Effector memory CD4-positive, alpha-beta T cell (primary cell): ENCODE measurements around the gene PRDX2.
"Not testable (repeated sequence)": the region's sequence is repeated elsewhere in the genome, so short reads cannot be mapped to it uniquely, and the experiment has no call there.

Experiments used
- DNase-seq, 3 donors: peaks; one replicate each; pipeline ENCODE4 v3.0.0-alpha.2; 2020
- H3K27ac ChIP-seq: 2 replicates; pipeline ENCODE4 v1.7.0; 2013; ENCODE audit warnings: mild to moderate bottlenecking, low read length, moderate library complexity; ENCODE audit not compliant: insufficient read depth, poor library complexity, severe bottlenecking
- H3K27me3 ChIP-seq: replicated peaks from 2 replicates; pipeline ENCODE4 v1.7.0; 2013; ENCODE audit warnings: mild to moderate bottlenecking, low read length; ENCODE audit not compliant: insufficient read depth, control insufficient read depth, poor library complexity, severe bottlenecking
- H3K36me3 ChIP-seq: 2 replicates; pipeline ENCODE4 v1.7.0; 2013; ENCODE audit warnings: mild to moderate bottlenecking, low read length, moderate library complexity; ENCODE audit not compliant: control insufficient read depth, insufficient read depth
- H3K4me1 ChIP-seq: 2 replicates; pipeline ENCODE4 v1.7.0; 2013; ENCODE audit warnings: low read length, mild to moderate bottlenecking; ENCODE audit not compliant: control insufficient read depth, insufficient read depth, poor library complexity, severe bottlenecking
- H3K4me3 ChIP-seq: 2 replicates; pipeline ENCODE4 v1.7.0; 2013; ENCODE audit warnings: low read length, low read depth, mild to moderate bottlenecking; ENCODE audit not compliant: insufficient read depth, poor library complexity, severe bottlenecking
- H3K9me3 ChIP-seq: 2 replicates; pipeline ENCODE4 v1.7.0; 2013; ENCODE audit warnings: mild to moderate bottlenecking, low read length, moderate library complexity; ENCODE audit not compliant: control insufficient read depth

The PRDX2 gene

DNA sequence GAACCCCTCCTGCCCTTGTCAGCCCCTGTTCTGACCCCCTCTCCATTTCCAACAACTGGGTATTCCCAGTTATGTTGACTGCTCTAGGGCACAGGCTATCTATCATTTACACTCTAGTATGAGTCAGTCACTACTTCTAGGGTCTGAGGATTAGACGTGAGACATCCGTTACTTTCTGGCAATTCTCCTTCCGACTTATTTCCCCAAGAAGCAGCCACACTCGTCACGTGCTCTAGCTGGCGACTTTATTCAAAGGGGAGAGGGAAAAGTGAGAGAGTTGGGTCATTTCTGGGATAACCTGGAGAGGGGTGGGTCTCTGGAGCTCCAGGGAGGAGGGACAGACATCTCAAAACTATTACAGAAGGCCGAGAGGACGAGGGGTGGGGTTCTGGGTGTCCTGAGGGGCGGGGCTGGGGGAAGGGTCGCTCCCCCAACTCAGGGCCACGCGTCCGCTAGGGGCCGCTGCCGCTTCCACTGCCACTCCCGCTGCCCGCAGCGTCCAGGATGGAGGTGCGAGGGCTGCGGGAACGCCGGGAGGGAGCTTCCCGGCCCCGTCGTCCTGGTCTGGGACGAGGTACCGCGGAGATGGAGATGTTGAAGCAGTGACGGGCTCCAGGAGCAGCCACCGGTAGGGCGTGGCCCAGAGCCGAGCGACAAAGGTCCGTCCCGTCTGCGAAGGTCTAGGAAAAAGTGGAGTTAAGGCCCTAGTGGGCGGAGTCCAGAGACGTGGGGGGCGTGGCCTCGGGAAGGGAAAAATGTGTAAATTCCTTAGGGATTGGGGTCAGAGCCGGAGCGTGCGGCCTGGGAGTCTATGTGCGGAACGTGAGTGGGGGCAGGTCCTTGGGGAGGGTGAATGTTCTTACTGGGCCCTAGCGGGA is 23.9 kb upstream of the PRDX2 start:
- no peaks in the 10 kb centered on the region for H3K36me3 ChIP-seq
- H3K9me3 ChIP-seq: no peaks in the 10 kb centered on the region
- no peaks in the 10 kb centered on the region for H3K4me1 ChIP-seq
- peaks cover 36% of the 10 kb centered on the region for H3K27me3 ChIP-seq
- no peak for DNase-seq
- no peak overlapping the region for H3K27ac ChIP-seq
- H3K4me3 ChIP-seq: no peak overlapping the region

DNA sequence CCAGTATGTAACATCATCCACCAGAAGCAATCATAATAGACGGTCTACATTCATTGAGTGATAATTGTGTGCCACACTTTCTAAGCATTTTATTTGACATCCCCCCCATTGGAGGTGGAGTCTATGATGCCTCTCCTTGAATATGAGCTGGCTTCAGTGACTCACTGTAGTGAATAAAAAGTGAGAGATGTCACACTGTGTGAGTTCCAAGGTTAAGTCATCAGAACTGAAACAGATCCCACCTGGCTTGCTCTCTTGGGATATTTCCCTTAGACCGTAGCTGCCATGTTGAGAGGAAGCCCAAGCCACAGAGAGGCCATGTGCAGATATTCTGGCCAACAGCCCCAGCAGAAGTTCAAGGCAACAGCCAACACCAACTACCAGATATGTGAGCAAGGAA is 20.2 kb upstream of the PRDX2 start:
- H3K4me3 ChIP-seq: no peak overlapping the region
- H3K27ac ChIP-seq: no peak overlapping the region
- no peaks in the 10 kb centered on the region for H3K9me3 ChIP-seq
- no peaks in the 10 kb centered on the region for H3K4me1 ChIP-seq
- DNase-seq: no peak
- H3K36me3 ChIP-seq: no peaks in the 10 kb centered on the region
- peaks cover 12% of the 10 kb centered on the region for H3K27me3 ChIP-seq

DNA sequence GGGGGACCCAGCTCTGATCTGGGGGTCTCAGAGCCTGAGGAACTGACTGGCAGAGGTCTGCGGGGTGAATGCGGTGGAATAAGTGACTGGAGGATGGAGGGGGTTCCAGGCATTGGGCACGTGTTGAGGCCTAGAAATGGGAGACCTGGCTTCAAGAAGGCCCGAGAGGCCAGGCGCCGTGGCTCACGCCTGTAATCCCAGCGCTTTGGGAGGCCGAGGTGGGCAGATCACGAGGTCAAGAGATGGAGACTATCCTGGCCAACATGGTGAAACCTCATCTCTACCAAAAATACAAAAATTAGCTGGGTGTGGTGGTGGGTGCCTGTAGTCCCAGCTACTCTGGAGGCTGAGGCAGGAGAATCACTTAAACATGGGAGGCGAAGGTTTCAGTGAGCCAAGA is 16.2 kb upstream of the PRDX2 start:
- DNase-seq, H3K27ac ChIP-seq, H3K4me3 ChIP-seq, H3K36me3 ChIP-seq, H3K27me3 ChIP-seq, H3K9me3 ChIP-seq, H3K4me1 ChIP-seq: not testable (repeated sequence)

DNA sequence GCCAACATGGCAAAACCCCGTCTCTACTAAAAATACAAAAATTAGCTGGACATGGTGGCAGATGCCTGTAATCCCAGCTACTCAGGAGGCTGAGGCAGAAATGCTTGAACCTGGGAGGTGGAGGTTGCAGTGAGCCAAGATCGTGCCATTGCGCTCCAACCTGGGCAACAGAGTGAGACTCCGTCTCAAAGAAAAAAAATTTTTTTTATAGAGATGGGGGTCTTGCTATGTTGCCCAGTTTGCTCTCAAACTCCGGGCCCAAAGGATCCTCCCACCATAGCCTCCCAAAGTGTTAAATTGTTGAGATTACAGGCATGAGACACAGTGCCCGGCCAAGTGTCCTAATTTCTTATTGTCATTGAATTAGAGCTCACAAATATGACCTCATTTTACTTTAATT is 15.6 kb upstream of the PRDX2 start:
- not testable (repeated sequence) for H3K4me3 ChIP-seq, H3K9me3 ChIP-seq, DNase-seq, H3K4me1 ChIP-seq, H3K27ac ChIP-seq, H3K27me3 ChIP-seq, H3K36me3 ChIP-seq

DNA sequence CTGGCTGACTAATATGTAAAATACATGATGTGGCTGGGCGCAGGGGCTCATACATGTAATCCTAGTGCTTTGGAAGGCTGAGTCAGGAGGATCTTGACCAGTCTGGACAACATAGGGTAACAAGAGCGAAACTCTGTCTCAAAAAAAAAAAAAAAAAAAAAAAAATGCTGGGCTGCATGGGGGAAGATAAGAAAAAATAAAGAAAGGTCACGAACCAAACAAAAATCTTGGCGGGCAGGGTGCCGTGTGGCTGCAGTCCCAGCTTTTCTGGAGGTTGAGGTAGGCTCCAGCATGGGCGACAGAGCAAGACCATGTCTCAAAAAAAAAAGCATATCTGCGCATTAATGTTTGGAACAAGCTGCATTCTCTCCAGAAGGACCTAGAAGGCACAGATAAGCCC is 13.5 kb upstream of the PRDX2 start:
- H3K27me3 ChIP-seq: no peaks in the 10 kb centered on the region
- no peak overlapping the region for H3K27ac ChIP-seq
- no peaks in the 10 kb centered on the region for H3K4me1 ChIP-seq
- no peak overlapping the region for H3K4me3 ChIP-seq
- no peak for DNase-seq
- H3K36me3 ChIP-seq: peaks cover 6% of the 10 kb centered on the region
- no peaks in the 10 kb centered on the region for H3K9me3 ChIP-seq

DNA sequence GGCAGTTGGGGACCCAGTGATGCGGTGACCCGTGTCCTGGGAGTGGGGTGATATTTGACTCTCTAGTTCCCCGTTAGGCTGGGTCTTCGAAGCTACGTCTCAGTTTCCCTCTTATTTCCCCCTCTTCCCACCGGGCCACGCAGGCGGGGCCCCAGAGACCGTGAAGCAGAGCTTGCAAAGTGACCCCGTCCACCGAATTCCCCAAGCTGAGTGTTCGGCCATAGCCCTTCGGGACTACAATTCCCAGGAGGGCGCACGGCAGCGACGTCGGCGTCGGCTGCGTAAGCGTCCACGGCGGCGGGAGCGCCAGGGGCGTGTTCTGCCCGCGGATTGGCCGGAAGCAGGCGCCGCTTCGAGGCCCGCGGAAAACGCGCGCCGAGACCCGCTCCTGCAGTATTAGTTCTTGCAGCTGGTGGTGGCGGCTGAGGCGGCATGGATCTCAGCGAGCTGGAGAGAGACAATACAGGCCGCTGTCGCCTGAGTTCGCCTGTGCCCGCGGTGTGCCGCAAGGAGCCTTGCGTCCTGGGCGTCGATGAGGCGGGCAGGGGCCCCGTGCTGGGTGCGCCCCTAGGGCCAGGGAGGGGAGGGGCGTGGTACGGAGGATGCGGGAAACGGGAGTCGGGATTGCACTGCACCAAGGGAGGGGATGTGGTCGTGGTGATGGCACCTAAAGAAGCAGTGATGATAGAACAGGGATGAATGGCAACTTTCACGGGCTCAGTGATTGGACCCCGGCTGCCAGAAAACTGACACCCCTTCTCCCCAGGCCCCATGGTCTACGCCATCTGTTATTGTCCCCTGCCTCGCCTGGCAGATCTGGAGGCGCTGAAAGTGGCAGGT is 4.9 kb upstream of the PRDX2 start, which contains the start of gene RNASEH2A:
Gene RNASEH2A (plus strand): TSS at position 343 of the 840 bp plus-strand sequence. CDS start 90 bp downstream, at position 433.
- H3K27ac ChIP-seq: peak within 1 kb of the TSS; percentile 43
- peaks cover 25% of the 10 kb centered on the region for H3K4me1 ChIP-seq
- no peaks in the 10 kb centered on the region for H3K9me3 ChIP-seq
- no peaks in the 10 kb centered on the region for H3K27me3 ChIP-seq
- peak within 1 kb of the TSS; percentile 49 for H3K4me3 ChIP-seq
- peak; percentile 68 to 76 (median 76) for DNase-seq
- H3K36me3 ChIP-seq: peaks cover 5% of the 10 kb centered on the region

DNA sequence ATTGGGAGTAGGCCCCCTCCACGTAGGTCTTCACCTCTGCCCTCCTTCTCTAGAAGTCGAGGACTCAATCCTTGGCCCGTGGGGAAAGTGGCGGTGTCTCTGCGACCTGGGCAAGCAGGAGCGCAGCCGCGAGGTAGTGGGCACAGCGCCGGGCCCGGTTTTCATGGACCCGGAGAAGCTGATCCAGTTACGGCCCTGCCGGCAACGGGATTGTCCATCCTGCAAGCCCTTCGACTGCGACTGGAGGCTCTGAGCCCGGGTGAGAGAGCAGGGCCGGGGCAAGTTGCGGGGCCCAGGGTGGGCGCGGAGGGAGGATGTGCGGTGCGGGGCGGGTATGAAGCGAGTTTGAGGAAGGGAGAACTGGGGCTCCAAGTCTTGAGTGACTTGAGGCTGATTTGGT is 2.5 kb upstream of the PRDX2 start:
- Histone ChIP-seq H3K9me3 (no peaks in the 10 kb centered on the region), H3K27ac (no peak overlapping the region), H3K4me3 (no peak overlapping the region), H3K36me3 (peaks cover 6% of the 10 kb centered on the region), H3K4me1 (peaks cover 41% of the 10 kb centered on the region), H3K27me3 (no peaks in the 10 kb centered on the region)
- no peak for DNase-seq

DNA sequence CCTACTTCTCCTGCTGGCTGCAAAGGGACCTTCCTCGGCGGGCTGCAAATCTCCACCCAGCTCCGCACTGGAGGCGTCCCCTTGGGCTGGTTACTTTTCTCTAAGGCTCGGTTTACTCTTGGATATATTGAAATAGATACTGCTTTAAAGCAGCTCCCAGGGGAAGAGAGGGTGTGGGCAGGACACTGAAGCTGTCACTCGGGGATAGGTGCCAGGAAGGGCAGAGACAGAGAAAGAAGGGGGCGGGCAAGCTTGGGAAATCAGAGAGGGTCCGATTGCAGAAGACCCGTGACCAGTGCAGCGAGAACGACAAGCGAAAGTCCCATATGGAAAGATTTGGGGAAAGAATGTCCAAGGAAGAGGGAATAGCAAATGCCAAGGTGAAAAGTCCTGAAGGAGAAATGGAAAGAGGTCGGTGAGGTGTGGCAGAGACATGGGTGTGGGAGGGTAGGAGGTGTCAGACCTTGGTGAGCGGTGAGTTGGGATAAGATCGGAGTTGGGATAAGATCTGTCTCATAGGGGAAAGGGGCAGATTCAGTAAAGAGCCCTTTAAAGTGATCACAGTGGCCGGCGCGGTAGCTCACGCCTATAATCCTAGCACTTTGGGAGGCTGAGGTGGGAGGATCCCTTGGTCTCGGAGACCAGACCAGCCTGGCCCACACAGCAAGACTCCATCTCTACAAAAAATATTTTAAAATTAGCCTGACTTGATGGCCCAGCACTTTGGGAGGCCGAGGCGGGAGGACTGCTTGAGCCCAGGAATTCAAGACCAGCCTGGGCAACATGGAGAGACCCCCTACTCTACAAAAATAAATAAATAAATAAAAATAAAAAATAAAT is 887 bp upstream of the PRDX2 start:
- peaks cover 41% of the 10 kb centered on the region for H3K4me1 ChIP-seq
- no peaks in the 10 kb centered on the region for H3K27me3 ChIP-seq
- DNase-seq: no peak
- no peak overlapping the region for H3K27ac ChIP-seq
- H3K9me3 ChIP-seq: no peaks in the 10 kb centered on the region
- H3K4me3 ChIP-seq: peak overlapping the region; percentile 80
- H3K36me3 ChIP-seq: peaks cover 6% of the 10 kb centered on the region

DNA sequence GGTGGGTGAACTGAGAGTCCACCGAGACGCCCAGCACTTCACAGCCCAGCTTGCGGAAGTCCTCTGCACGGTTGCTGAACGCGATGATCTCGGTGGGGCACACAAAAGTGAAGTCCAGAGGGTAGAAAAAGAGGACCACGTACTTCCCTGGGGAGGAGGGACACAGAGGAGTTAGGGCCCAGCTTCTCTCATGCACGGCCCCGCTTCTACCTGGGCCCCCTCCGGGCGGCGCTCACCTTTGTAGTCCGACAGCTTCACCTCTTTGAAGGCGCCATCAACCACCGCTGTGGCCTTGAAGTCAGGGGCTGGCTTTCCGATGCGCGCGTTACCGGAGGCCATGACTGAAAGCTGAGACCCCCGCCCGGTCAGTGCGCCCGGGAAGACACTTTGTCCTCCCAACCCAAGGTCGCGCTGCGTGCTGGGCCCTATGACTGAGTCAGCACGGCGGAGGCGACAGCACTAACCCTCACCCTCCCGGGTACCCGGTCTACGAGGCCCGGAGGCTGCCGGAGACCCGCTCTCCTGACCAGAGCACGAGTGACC is 606 bp downstream of the PRDX2 start:
- no peaks in the 10 kb centered on the region for H3K27me3 ChIP-seq
- H3K9me3 ChIP-seq: no peaks in the 10 kb centered on the region
- peak overlapping the region; percentile 60 for H3K27ac ChIP-seq
- H3K4me3 ChIP-seq: peak overlapping the region; percentile 80
- H3K4me1 ChIP-seq: peaks cover 32% of the 10 kb centered on the region
- H3K36me3 ChIP-seq: peaks cover 6% of the 10 kb centered on the region
- no peak for DNase-seq
